Keratinocyte (primary cell): Measurements from ENCODE around the gene TBCD. TPM values are rescaled to one million over a fixed set of nuclear protein-coding genes. Genes with fewer than 3 reads are reported as not detected.

Experiments
- DNase-seq: peaks from one replicate; pipeline ENCODE4 v3.0.0-alpha.2; 2011; ENCODE audit warnings: low read depth, missing footprints, low spot score
- FAIRE-seq: peaks from 2 replicates; lab custom pipeline; 2011; peaks lifted over from hg19 to GRCh38; lab: Jason Lieb, UNC
- H2AFZ ChIP-seq: 2 replicates; pipeline ENCODE4 v1.6.0; 2012; ENCODE audit warnings: low read length, control low read depth, inconsistent platforms; ENCODE audit not compliant: control insufficient read depth
- H3K27ac ChIP-seq: 2 replicates; pipeline ENCODE4 v1.5.1; 2011; ENCODE audit warnings: low read length; ENCODE audit not compliant: control insufficient read depth, insufficient read depth
- H3K27me3 ChIP-seq: 3 replicates; pipeline ENCODE4 v1.6.0; 2011; ENCODE audit warnings: low read length; ENCODE audit not compliant: control insufficient read depth, insufficient read depth; ENCODE audit errors: extremely low read depth
- H3K36me3 ChIP-seq, 2 experiments: 2 replicates in 1 of 2; 3 replicates in 1 of 2; pipeline ENCODE4 v1.5.1; 2011; ENCODE audit warnings: low read length in 2 of 2, mild to moderate bottlenecking in 1 of 2; ENCODE audit not compliant: control insufficient read depth in 2 of 2, insufficient read depth in 2 of 2; ENCODE audit errors: extremely low read depth in 1 of 2
- H3K4me1 ChIP-seq: 3 replicates; pipeline ENCODE4 v1.5.1; 2011; ENCODE audit warnings: low read length; ENCODE audit not compliant: control insufficient read depth, insufficient read depth; ENCODE audit errors: extremely low read depth
- H3K4me2 ChIP-seq: 3 replicates; pipeline ENCODE4 v1.6.0; 2011; ENCODE audit warnings: low read depth, low read length; ENCODE audit not compliant: control insufficient read depth, insufficient read depth; ENCODE audit errors: extremely low read depth
- H3K4me3 ChIP-seq, 3 experiments: fragments of 200-600 bp in 1 of 3; sonication (generic) in 1 of 3; 2 replicates in 2 of 3; 3 replicates in 1 of 3; pipeline ENCODE4 v1.5.1; 2011 to 2016; ENCODE audit warnings: low read length in 3 of 3, mild to moderate bottlenecking in 3 of 3, control low read depth in 2 of 3, inconsistent platforms in 1 of 3, low read depth in 1 of 3, mixed read lengths in 1 of 3, mixed run types in 1 of 3, moderate library complexity in 1 of 3; ENCODE audit not compliant: control insufficient read depth in 2 of 3, insufficient read depth in 2 of 3; ENCODE audit errors: extremely low read depth in 1 of 3
- H3K79me2 ChIP-seq: 2 replicates; pipeline ENCODE4 v1.6.0; 2012; ENCODE audit warnings: low read length; ENCODE audit not compliant: control insufficient read depth, insufficient read depth
- H3K9ac ChIP-seq: 3 replicates; pipeline ENCODE4 v1.6.0; 2011; ENCODE audit warnings: low read length; ENCODE audit not compliant: control insufficient read depth, insufficient read depth; ENCODE audit errors: extremely low read depth
- H3K9me1 ChIP-seq: 3 replicates; pipeline ENCODE4 v1.6.0; 2011; ENCODE audit warnings: low read length; ENCODE audit not compliant: control insufficient read depth, insufficient read depth; ENCODE audit errors: extremely low read depth
- H3K9me3 ChIP-seq: 2 replicates; pipeline ENCODE4 v1.5.1; 2012; ENCODE audit warnings: low read depth, low read length; ENCODE audit not compliant: control insufficient read depth
- H4K20me1 ChIP-seq: 3 replicates; pipeline ENCODE4 v1.6.0; 2011; ENCODE audit warnings: low read length; ENCODE audit not compliant: control insufficient read depth, insufficient read depth; ENCODE audit errors: extremely low read depth
- CTCF ChIP-seq, 3 experiments: IDR thresholded peaks in 1 of 3; conservative IDR thresholded peaks in 1 of 3; optimal IDR thresholded peaks in 1 of 3; 2 replicates in 2 of 3; 3 replicates in 1 of 3; pipeline versions ENCODE3 to v1.5.1; 2011; ENCODE audit warnings: low read length in 3 of 3, mild to moderate bottlenecking in 3 of 3, moderate library complexity in 2 of 3, control low read depth in 1 of 3, inconsistent platforms in 1 of 3; ENCODE audit not compliant: insufficient read depth in 2 of 3; ENCODE audit errors: extremely low read depth in 1 of 3
- EZH2 ChIP-seq: IDR thresholded peaks from one replicate; pipeline ENCODE4 v1.6.1; 2012; ENCODE audit warnings: inconsistent platforms, mild to moderate bottlenecking, low read length, moderate library complexity
- dilution Hi-C: fragments of 300-500 bp; cut with MboI; formaldehyde crosslinking; loops from one replicate; pipeline ENCODE4 v1.7.0; 2020; ENCODE audit warnings: low sequenced_read_pairs; ENCODE audit not compliant: extremely low pct_ligation_motif_present
- polyA plus RNA-seq, 5 experiments: library from polyadenylated mRNA; depleted of rRNA in 3 of 5; stranded (reverse) in 3 of 5; stranded (forward) in 1 of 5; unstranded in 1 of 5; fragments of >200 nt; gene quantifications; 1 replicate in 1 of 5; 2 replicates in 3 of 5; 3 replicates in 1 of 5; pipeline versions ENCODE4 v1.2.1 to v1.2.3, GENCODE V29; 2011 to 2012; ENCODE audit warnings: missing spikeins in 2 of 5, low read depth in 1 of 5, low replicate concordance in 1 of 5

The TBCD gene
- polyA plus RNA-seq, 1 donor (not counting 4 experiments of a cell fraction or from before 2014, with no cell fraction given): 36.2 TPM

- dilution Hi-C loops: no loop called here
Measured at GRCh38 chr17:82806645-82807044, 54.8 kb downstream of the TBCD start.

GRCh38 chr17:82807101-82807500 is 55.2 kb downstream of the TBCD start:
- Histone ChIP-seq H3K4me2 (no peak overlapping the region), H3K36me3 (peaks cover 9 to 27% of the 10 kb centered on the region in 2 experiments), H3K79me2 (peaks cover 16% of the 10 kb centered on the region), H3K27me3 (no peaks in the 10 kb centered on the region), H3K9me1 (no peaks in the 10 kb centered on the region), H4K20me1 (peaks cover 6% of the 10 kb centered on the region), H3K9me3 (no peaks in the 10 kb centered on the region), H3K4me1 (no peaks in the 10 kb centered on the region), H3K4me3 (no peak overlapping the region), H2AFZ (no peak overlapping the region), H3K9ac (no peak overlapping the region), H3K27ac (no peak overlapping the region)
- no peak for DNase-seq
- dilution Hi-C loops: no loop called here
- FAIRE-seq: no peak
- TF ChIP-seq CTCF (optimal IDR thresholded peaks at IDR 0.05 in 1 of 3, IDR thresholded peaks at IDR 0.05 in 1 of 3, conservative IDR thresholded peaks at IDR 0.05 in 1 of 3; ENCODE audit: extremely low read depth in 1 of 3, insufficient read depth in 2 of 3, low read length in 3 of 3): no peak
- TF ChIP-seq EZH2: no peak

More at GRCh38 chr17:82806645-82807044, 54.8 kb downstream of the TBCD start:
- Histone ChIP-seq H4K20me1 (peaks cover 7% of the 10 kb centered on the region), H3K4me1 (no peaks in the 10 kb centered on the region), H3K79me2 (peaks cover 20% of the 10 kb centered on the region), H3K9me1 (no peaks in the 10 kb centered on the region), H3K4me3 (no peak overlapping the region), H3K9me3 (no peaks in the 10 kb centered on the region), H3K27me3 (no peaks in the 10 kb centered on the region), H3K36me3 (peaks cover 8 to 23% of the 10 kb centered on the region in 2 experiments), H3K4me2 (no peak overlapping the region), H2AFZ (no peak overlapping the region), H3K9ac (no peak overlapping the region), H3K27ac (no peak overlapping the region)
- DNase-seq (no peak), FAIRE-seq (no peak)
- no peak for TF ChIP-seq EZH2
- TF ChIP-seq CTCF (optimal IDR thresholded peaks at IDR 0.05 in 1 of 3, IDR thresholded peaks at IDR 0.05 in 1 of 3, conservative IDR thresholded peaks at IDR 0.05 in 1 of 3; ENCODE audit: extremely low read depth in 1 of 3, insufficient read depth in 2 of 3, low read length in 3 of 3): no peak
